CD4-positive, alpha-beta T cell (primary cell): Measurements from ENCODE around the gene RASGRP4. TPM values are rescaled to one million over a fixed set of nuclear protein-coding genes. Genes with fewer than 3 reads are reported as not detected.

Experiments
- ATAC-seq: fragments of 200-7000 bp; cut with Tn5 transposase; one replicate; pipeline ENCODE4 v1.10.0; 2022; ENCODE audit warnings: mild to moderate bottlenecking; ENCODE audit not compliant: poor library complexity
- CTCF ChIA-PET: fragments of 350-600 bp; sonication (Branson Sonifier 250); formaldehyde crosslinking; loops from one replicate; lab custom pipeline; 2021; ENCODE audit warnings: antibody characterized with exemption, inconsistent platforms; lab: Charles Lee
- POLR2A ChIA-PET: fragments of 350-600 bp; sonication (Branson Sonifier 250); formaldehyde crosslinking; loops from one replicate; lab custom pipeline; 2021; ENCODE audit warnings: antibody characterized with exemption, inconsistent platforms; lab: Charles Lee
- DNase-seq, 14 experiments: peaks; one replicate each; pipeline ENCODE4 v3.0.0-alpha.2; 2013 to 2020; ENCODE audit warnings: mixed read lengths in 2 of 14
- H3K27ac ChIP-seq, 2 donors: one replicate each; pipeline versions ENCODE4 v1.5.1 to v1.7.0; 2013; ENCODE audit warnings: low read length in 2 of 2, low read depth in 1 of 2, mild to moderate bottlenecking in 1 of 2
- H3K27me3 ChIP-seq, 2 experiments: 1 replicate in 1 of 2; 2 replicates in 1 of 2; pipeline versions ENCODE4 v1.6.1 to v1.7.0; 2013; ENCODE audit warnings: low read length in 2 of 2, control low read depth in 1 of 2, mild to moderate bottlenecking in 1 of 2, moderate library complexity in 1 of 2; ENCODE audit not compliant: insufficient read depth in 2 of 2, control insufficient read depth in 1 of 2
- H3K36me3 ChIP-seq: one replicate; pipeline ENCODE4 v1.6.1; 2013; ENCODE audit warnings: low read length, control low read depth; ENCODE audit not compliant: insufficient read depth
- H3K4me1 ChIP-seq: one replicate; pipeline ENCODE4 v1.6.1; 2013; ENCODE audit warnings: low read length, control low read depth; ENCODE audit not compliant: insufficient read depth
- H3K4me3 ChIP-seq: one replicate; pipeline ENCODE4 v1.5.1; 2013; ENCODE audit warnings: mild to moderate bottlenecking, low read length, moderate library complexity
- H3K9me3 ChIP-seq, 2 experiments: 1 replicate in 1 of 2; 2 replicates in 1 of 2; pipeline versions ENCODE4 v1.6.1 to v1.7.0; 2013; ENCODE audit warnings: low read length in 2 of 2, mild to moderate bottlenecking in 2 of 2, control low read depth in 1 of 2, moderate library complexity in 1 of 2; ENCODE audit not compliant: control insufficient read depth in 1 of 2, insufficient read depth in 1 of 2
- H3K27ac Mint-ChIP-seq: one replicate; pipeline ENCODE4 v1.8.0; 2020; ENCODE audit warnings: mixed read lengths
- H3K27me3 Mint-ChIP-seq: one replicate; pipeline ENCODE4 v1.8.0; 2021; ENCODE audit warnings: mixed read lengths
- H3K36me3 Mint-ChIP-seq: one replicate; pipeline ENCODE4 v1.8.0; 2021; ENCODE audit warnings: low read depth, mixed read lengths
- H3K4me1 Mint-ChIP-seq: one replicate; pipeline ENCODE4 v1.8.0; 2021; ENCODE audit warnings: low read depth, mixed read lengths
- H3K4me3 Mint-ChIP-seq: one replicate; pipeline ENCODE4 v1.8.0; 2020; ENCODE audit warnings: mild to moderate bottlenecking, mixed read lengths
- H3K9me3 Mint-ChIP-seq: one replicate; pipeline ENCODE4 v1.8.0; 2020; ENCODE audit warnings: mixed read lengths
- intact Hi-C, 2 experiments: fragments of 100-400 bp; cut with DNase I in 1 of 2; cut with micrococcal nuclease in 1 of 2; formaldehyde crosslinking; loops; one replicate each; pipeline versions ENCODE4 v1.15.1 to v1.9.0; 2023 to 2025; cut with DNase I, micrococcal nuclease
- total RNA-seq, 174 experiments: library from RNA in 2 of 174; stranded (reverse) in 2 of 174; gene quantifications; one replicate each; pipeline ENCODE4 v1.2.3 and lab custom pipeline; 2021 to 2026
- TF ChIP-seq, protein P1 (sequence below): fragments of 200-600 bp; IDR thresholded peaks from one replicate; pipeline ENCODE4 v1.8.0; 2022; ENCODE audit warnings: antibody characterized with exemption, mild to moderate bottlenecking

RASGRP4 gene
- total RNA-seq, 2 experiments from 2014 or later, result 0.30 to 0.45 TPM

DNA sequence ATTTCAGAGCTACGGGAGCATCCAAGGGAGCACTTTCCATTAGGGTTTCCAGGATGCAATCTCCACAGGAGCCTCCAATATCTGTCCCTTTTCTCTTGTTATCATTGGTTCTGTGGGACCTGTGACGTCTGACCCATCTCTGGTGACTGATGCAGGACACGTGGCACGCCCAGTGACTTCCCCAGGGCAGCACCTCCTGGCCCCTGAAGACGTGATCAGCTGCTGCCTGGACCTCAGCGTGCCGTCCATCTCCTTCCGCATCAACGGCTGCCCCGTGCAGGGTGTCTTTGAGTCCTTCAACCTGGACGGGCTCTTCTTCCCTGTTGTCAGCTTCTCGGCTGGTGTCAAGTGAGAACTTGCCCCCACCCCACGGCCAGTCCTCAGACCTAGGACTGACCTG, 33.0 kb upstream of the RASGRP4 start:
- Mint-ChIP-seq H3K27ac (no peak overlapping the region), H3K4me3 (no peak overlapping the region), H3K27me3 (peaks cover 20% of the 10 kb centered on the region), H3K4me1 (no peaks in the 10 kb centered on the region), H3K9me3 (no peaks in the 10 kb centered on the region), H3K36me3 (no peaks in the 10 kb centered on the region)
- TF ChIP-seq, protein P1, sequence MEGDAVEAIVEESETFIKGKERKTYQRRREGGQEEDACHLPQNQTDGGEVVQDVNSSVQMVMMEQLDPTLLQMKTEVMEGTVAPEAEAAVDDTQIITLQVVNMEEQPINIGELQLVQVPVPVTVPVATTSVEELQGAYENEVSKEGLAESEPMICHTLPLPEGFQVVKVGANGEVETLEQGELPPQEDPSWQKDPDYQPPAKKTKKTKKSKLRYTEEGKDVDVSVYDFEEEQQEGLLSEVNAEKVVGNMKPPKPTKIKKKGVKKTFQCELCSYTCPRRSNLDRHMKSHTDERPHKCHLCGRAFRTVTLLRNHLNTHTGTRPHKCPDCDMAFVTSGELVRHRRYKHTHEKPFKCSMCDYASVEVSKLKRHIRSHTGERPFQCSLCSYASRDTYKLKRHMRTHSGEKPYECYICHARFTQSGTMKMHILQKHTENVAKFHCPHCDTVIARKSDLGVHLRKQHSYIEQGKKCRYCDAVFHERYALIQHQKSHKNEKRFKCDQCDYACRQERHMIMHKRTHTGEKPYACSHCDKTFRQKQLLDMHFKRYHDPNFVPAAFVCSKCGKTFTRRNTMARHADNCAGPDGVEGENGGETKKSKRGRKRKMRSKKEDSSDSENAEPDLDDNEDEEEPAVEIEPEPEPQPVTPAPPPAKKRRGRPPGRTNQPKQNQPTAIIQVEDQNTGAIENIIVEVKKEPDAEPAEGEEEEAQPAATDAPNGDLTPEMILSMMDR, result no peak
- no peak for ATAC-seq
- POLR2A ChIA-PET, result interaction anchor here (0.6 kb wide), 1 partner anchor 517 kb away, joined by 3 read pairs; no protein-coding TSS in a partner anchor
- Histone ChIP-seq H3K36me3 (no peaks in the 10 kb centered on the region), H3K4me1 (no peaks in the 10 kb centered on the region), H3K4me3 (no peak overlapping the region), H3K27me3 (no peaks in the 10 kb centered on the region), H3K9me3 (peaks cover 0 to 9% of the 10 kb centered on the region in 2 experiments), H3K27ac (no peak overlapping the region)
- no peak for DNase-seq
- intact Hi-C loops, result no loop called here
- CTCF ChIA-PET, result interaction anchor here (0.6 kb wide), 1 partner anchor 337 kb away, joined by 3 read pairs; no protein-coding TSS in a partner anchor

DNA sequence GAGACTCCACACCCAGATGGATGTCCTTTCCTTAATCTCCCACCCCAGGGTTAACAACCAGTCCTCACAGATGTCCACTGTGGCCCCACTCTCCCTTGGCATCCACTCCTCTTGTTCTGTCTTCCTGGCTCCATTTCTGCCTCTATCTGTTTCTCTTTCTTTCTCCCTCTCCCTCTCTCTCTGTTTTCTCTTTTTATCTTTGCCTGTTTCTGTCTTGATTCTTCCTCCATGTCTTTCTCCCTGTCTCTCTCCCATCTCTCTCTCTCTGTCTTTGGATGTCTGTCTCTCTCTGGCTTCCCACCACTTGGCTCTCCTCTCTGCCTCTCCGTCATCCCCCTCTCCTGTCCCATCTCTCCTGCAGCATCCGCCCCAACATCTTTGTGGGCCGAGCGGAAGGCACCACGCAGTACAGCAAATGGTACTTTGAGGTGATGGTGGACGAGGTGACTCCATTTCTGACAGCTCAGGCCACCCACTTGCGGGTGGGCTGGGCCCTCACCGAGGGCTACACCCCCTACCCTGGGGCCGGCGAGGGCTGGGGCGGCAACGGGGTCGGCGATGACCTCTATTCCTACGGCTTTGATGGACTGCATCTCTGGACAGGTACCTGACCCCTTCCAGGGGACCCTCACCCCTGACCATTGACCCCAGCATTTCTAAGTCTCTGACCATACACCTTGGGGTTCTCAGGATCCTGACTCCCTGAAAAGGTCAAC, 31.8 kb upstream of the RASGRP4 start:
- H3K27ac ChIP-seq, result no peak overlapping the region
- Mint-ChIP-seq H3K4me3 (no peak overlapping the region), H3K27me3 (peaks cover 19% of the 10 kb centered on the region), H3K36me3 (no peaks in the 10 kb centered on the region), H3K27ac (no peak overlapping the region), H3K4me1 (no peaks in the 10 kb centered on the region), H3K9me3 (no peaks in the 10 kb centered on the region)
- intact Hi-C loops, result no loop called here
- ChIA-PET CTCF (no interaction called here), POLR2A (no interaction called here)
- DNase-seq (no peak), ATAC-seq (no peak)
- H3K36me3 ChIP-seq, result no peaks in the 10 kb centered on the region
- peaks cover 0 to 12% of the 10 kb centered on the region in 2 experiments for H3K9me3 ChIP-seq
- TF ChIP-seq, protein P1, result no peak
- no peak overlapping the region for H3K4me3 ChIP-seq
- no peaks in the 10 kb centered on the region for H3K4me1 ChIP-seq
- H3K27me3 ChIP-seq, result no peaks in the 10 kb centered on the region

DNA sequence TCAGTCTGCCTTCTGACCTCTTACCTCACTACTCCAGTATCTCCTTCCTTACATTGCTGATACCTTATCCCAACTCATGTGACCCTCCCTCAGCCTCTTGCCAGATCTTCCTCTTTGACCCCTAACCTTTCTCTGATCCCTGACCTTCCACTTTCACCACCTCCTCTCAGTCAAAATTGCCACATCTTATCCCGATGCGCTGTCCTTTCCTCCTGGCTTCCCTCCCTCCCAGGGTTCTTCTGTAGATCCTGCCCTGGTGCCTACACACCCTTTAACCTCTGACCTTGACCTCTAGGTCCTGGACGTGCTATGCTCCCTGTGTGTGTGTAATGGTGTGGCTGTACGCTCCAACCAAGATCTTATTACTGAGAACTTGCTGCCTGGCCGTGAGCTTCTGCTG, 31.2 kb upstream of the RASGRP4 start:
- intact Hi-C loops, result no loop called here
- H3K9me3 Mint-ChIP-seq, result no peaks in the 10 kb centered on the region
- DNase-seq (no peak), ATAC-seq (no peak)
- H3K9me3 ChIP-seq, result peaks cover 0 to 12% of the 10 kb centered on the region in 2 experiments
- no peaks in the 10 kb centered on the region for H3K4me1 Mint-ChIP-seq
- no peaks in the 10 kb centered on the region for H3K36me3 Mint-ChIP-seq
- no peak overlapping the region for H3K27ac ChIP-seq
- CTCF ChIA-PET, result no interaction called here
- no peak overlapping the region for H3K4me3 Mint-ChIP-seq
- H3K27ac Mint-ChIP-seq, result no peak overlapping the region
- H3K36me3 ChIP-seq, result no peaks in the 10 kb centered on the region
- POLR2A ChIA-PET, result no interaction called here
- H3K27me3 Mint-ChIP-seq, result peaks cover 14% of the 10 kb centered on the region
- H3K4me3 ChIP-seq, result no peak overlapping the region
- TF ChIP-seq, protein P1, result no peak
- H3K4me1 ChIP-seq, result no peaks in the 10 kb centered on the region
- no peaks in the 10 kb centered on the region for H3K27me3 ChIP-seq
